OCI-LY3 (cell line): ENCODE measurements around the gene TMEM47.

Experiments used
- CTCF ChIP-seq: fragments of 200-600, 300-600 bp; sonication (generic); IDR thresholded peaks from 2 replicates; pipeline ENCODE4 v1.5.1; 2014; ENCODE audit warnings: antibody characterized with exemption, low read length, low read depth
- EZH2phosphoT487 ChIP-seq: fragments of 200-600 bp; shearing (Covaris generic); IDR thresholded peaks from 2 replicates; pipeline ENCODE4 v1.6.1; 2018; ENCODE audit warnings: antibody characterized with exemption, mixed run types, low read depth

GRCh38 chrX:34657726-34658070 is 613 bp upstream of the TMEM47 start:
- no peak for TF ChIP-seq CTCF
- no peak for TF ChIP-seq EZH2phosphoT487
